Heart right ventricle (tissue), 16 donors: ENCODE results near the gene DNAJA2. TPM values are rescaled to one million over a fixed set of nuclear protein-coding genes. Genes with fewer than 3 reads are reported as not detected.

Experiments
- ATAC-seq, 8 donors: fragments of 200-7000 bp; cut with Tn5 transposase; one replicate each; pipeline ENCODE4 v1.9.1; 2020; ENCODE audit warnings: mild to moderate bottlenecking in 8 of 8, moderate library complexity in 8 of 8, moderate number of reproducible peaks in 1 of 8
- DNase-seq, 2 donors: peaks; one replicate each; pipeline ENCODE4 v3.0.0-alpha.2; 2020
- H3K27ac ChIP-seq, 10 donors: fragments of 200-600 bp; sonication (generic) in 2 of 10; one replicate each; pipeline versions ENCODE4 v1.5.0 to v1.8.0; 2020 to 2022; ENCODE audit warnings: mild to moderate bottlenecking in 3 of 10
- H3K27me3 ChIP-seq, 7 donors: fragments of 200-600 bp; one replicate each; pipeline ENCODE4 v1.8.0; 2021 to 2022; ENCODE audit warnings: mild to moderate bottlenecking in 2 of 7
- H3K36me3 ChIP-seq, 9 donors: fragments of 200-600 bp; sonication (generic) in 1 of 9; one replicate each; pipeline versions ENCODE4 v1.5.0 to v1.8.0; 2020 to 2022; ENCODE audit warnings: mild to moderate bottlenecking in 2 of 9
- H3K4me1 ChIP-seq, 9 donors: fragments of 200-600 bp; sonication (generic) in 1 of 9; one replicate each; pipeline versions ENCODE4 v1.5.0 to v1.8.0; 2020 to 2022; ENCODE audit warnings: mild to moderate bottlenecking in 4 of 9
- H3K4me3 ChIP-seq, 10 donors: fragments of 200-600 bp; sonication (generic) in 2 of 10; one replicate each; pipeline versions ENCODE4 v1.5.0 to v1.8.0; 2020 to 2022; ENCODE audit warnings: mild to moderate bottlenecking in 7 of 10, moderate library complexity in 2 of 10
- H3K9me3 ChIP-seq, 11 donors: fragments of 200-600 bp in 10 of 11; sonication (generic) in 2 of 11; one replicate each; pipeline versions ENCODE4 v1.5.0 to v1.8.0; 2013 to 2022; ENCODE audit warnings: mild to moderate bottlenecking in 2 of 11, control low read depth in 1 of 11, moderate library complexity in 1 of 11
- WGBS, 2 donors: extraction: QIAGEN DNeasy Blood & Tissue Kit; methylation state at CpG; one replicate each; pipeline ENCODE4 v1.1.7; 2013; ENCODE audit warnings: inconsistent platforms in 1 of 2; 5-methylcytosine and 5-hydroxymethylcytosine counted together
- intact Hi-C, 10 donors: fragments of 100-400 bp; cut with DNase I; formaldehyde crosslinking; loops; one replicate each; pipeline versions ENCODE4 v1.11.1 to v1.14.2; 2022
- polyA plus RNA-seq, 2 donors: library from polyadenylated mRNA; stranded (reverse); fragments of 200-250 nt; gene quantifications; one replicate each; pipeline ENCODE4 v1.2.3, GENCODE V29; 2013
- total RNA-seq, 10 donors: library from RNA; stranded (reverse); fragmentation: NEBNext Ultra II Directional in 3 of 10; extraction: Animal tissue kit (Norgen Biotek cat#: 25700) in 3 of 10; gene quantifications; one replicate each; pipeline versions ENCODE4 v1.2.1 to v1.2.4, GENCODE V29; 2021 to 2023
- TF ChIP-seq, protein P1 (sequence below), 9 donors: fragments of 200-600 bp; sonication (generic) in 2 of 9; IDR thresholded peaks; one replicate each; pipeline versions ENCODE4 v1.5.0 to v1.8.0; 2021 to 2022; ENCODE audit warnings: antibody characterized with exemption in 9 of 9, mild to moderate bottlenecking in 5 of 9, moderate library complexity in 1 of 9
- donor health status: Arrhythmogenic right ventricular cardiomyopathy.
- donor health status: ischemic (EF 13 %, LVEDD 7.1; RV severe dilation, severe dysfunction).
- donor health status: healthy with polysubstance abuse.
- donor health status: DM: no; HTN: yes; CAD: no.
- donor health status: DM: no; HTN: no; CAD: no.
- donor health status: ischemic (EF 25% LVEDD 6.9; RV normal size, moderate dysfunction).
- donor health status: ischemic (EF 25% LVEDD 5.7; RV mildly dilated, moderate dysfunction).
- donor health status: healthy.
- donor health status: DM: yes; HTN: yes; CAD: no.
- donor health status: Ischemic cardiomyopathy.
- donor health status: ischemic (EF 35%, LVEDD 5.7; RV mildly dilated, moderate dysfunction).
- donor health status: nonischemic (EF 11% LVEDD 7.7; RV severe dilation, severe dysfunction).
- donor health status: DM: yes; HTN: yes; CAD: no.
- donor health status: PGD.
- donor health status: ischemic (EF 29% LVEDD 5.4; RV normal size, mild dysfunction).
- donor health status: nonischemic (EF 23%, LVEDD 6.1; RV moderate dilation, normal function).

The DNAJA2 gene
- total and polyA plus RNA-seq, 12 donors, result 47.3 to 107 (median 91.6) TPM

DNA sequence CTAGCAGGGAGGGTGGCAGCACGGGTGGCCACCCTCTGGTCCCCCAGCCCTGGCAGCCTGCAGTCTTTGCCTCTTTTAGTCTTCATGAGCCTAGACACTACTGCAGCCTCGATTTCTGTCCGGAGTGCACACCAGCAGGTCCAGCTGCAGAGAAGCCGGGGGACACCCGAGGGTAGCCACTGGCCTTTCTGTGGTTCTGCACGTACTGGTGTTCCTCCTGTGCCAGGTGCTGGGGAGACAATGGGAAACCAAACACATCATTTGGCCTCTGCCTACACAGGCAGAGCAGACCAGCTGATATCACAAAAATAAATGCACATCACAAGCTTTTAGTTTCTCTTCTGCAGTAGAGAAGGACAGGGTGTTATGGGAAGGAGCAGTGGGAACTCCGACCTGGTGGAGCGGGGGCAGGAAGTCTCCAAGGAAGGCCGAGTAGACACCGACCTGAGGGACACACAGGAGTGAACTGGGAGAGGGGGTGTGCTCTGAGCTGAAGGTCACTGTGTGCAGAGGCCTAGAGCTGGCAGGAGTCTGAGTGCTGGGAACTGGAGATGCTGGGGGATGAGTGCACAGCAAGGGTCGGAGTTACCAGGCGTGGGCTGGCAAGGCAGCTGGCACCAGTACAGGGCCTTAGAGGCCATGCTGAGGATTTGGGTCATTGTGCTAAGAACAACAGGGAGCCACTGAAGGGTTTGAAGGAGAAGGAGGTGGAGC, 66.3 kb downstream of the DNAJA2 start:
- DNase-seq, result no peak
- intact Hi-C loops, result loop anchor here in 8 of 10 donors (1.0 to 10.0 kb wide), 7 partner anchors 52 to 352 kb away; no protein-coding TSS in a partner anchor
- H3K36me3 ChIP-seq, result peaks cover 0 to 26% (median 0%) of the 10 kb centered on the region in 9 donors

DNA sequence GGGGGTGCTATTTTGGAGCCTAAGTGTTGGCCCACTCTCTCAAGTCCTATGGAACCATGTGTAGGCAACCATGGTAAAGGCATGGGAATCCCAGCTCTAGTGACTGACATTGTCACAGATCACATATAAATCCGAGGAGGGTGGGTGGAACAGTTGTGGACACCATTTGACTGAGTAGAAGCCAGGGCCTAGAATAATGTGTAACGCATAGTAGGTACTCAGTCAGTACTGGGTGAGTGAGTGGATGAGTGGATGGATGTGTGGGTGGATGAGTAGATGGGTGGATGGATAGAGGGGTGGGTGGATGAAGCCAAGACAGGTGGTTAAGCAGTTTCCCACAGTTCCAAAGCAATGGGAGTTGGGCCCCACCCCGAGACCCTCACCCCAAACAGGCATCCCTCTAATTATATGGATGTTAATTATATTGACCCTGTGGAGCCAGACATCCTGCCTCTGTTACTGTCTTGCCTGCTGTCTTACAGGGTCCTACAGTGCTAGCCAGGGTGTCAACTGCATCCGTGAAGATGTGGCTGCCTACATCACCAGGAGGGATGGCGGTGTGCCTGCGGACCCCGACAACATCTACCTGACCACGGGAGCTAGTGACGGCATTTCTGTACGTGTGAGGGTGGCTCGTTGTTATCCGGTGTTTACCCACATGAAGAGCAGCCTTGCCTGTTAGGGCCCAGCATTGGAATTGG, 67.0 kb downstream of the DNAJA2 start:
- ATAC-seq (no peak), DNase-seq (no peak)
- H3K27me3 ChIP-seq, result no peaks in the 10 kb centered on the region
- TF ChIP-seq, protein P1, sequence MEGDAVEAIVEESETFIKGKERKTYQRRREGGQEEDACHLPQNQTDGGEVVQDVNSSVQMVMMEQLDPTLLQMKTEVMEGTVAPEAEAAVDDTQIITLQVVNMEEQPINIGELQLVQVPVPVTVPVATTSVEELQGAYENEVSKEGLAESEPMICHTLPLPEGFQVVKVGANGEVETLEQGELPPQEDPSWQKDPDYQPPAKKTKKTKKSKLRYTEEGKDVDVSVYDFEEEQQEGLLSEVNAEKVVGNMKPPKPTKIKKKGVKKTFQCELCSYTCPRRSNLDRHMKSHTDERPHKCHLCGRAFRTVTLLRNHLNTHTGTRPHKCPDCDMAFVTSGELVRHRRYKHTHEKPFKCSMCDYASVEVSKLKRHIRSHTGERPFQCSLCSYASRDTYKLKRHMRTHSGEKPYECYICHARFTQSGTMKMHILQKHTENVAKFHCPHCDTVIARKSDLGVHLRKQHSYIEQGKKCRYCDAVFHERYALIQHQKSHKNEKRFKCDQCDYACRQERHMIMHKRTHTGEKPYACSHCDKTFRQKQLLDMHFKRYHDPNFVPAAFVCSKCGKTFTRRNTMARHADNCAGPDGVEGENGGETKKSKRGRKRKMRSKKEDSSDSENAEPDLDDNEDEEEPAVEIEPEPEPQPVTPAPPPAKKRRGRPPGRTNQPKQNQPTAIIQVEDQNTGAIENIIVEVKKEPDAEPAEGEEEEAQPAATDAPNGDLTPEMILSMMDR (IDR thresholded peaks at IDR 0.05), result no peak
- 95 to 96% methylated on average over 12 of the region's 12 CpGs for WGBS, 2 donors
- H3K9me3 ChIP-seq, result no peaks in the 10 kb centered on the region
- no peak overlapping the region for H3K4me3 ChIP-seq
- H3K4me1 ChIP-seq, result peaks cover 0 to 7% (median 0%) of the 10 kb centered on the region in 9 donors
- intact Hi-C loops, result loop anchor here in 8 of 10 donors (1.0 to 10.0 kb wide), 7 partner anchors 52 to 352 kb away; no protein-coding TSS in a partner anchor
- H3K36me3 ChIP-seq, result peaks cover 0 to 21% (median 0%) of the 10 kb centered on the region in 9 donors
- H3K27ac ChIP-seq, result peak overlapping the region in 2 of 10 donors; percentile 10 to 49

More for the DNA sequence above, 66.3 kb downstream of the DNAJA2 start:
- no peaks in the 10 kb centered on the region for H3K27me3 ChIP-seq
- no peak overlapping the region for H3K4me3 ChIP-seq
- WGBS, 2 donors, result 79 to 89% methylated on average over 12 of the region's 12 CpGs
- peak in 5 of 8 donors; percentile 18 to 69 (median 32) for ATAC-seq
- peak overlapping the region in 2 of 10 donors; percentile 10 to 49 for H3K27ac ChIP-seq
- H3K4me1 ChIP-seq, result peaks cover 0 to 7% (median 0%) of the 10 kb centered on the region in 9 donors
- TF ChIP-seq, protein P1 (IDR thresholded peaks at IDR 0.05), result no peak
- no peaks in the 10 kb centered on the region for H3K9me3 ChIP-seq

Other genes with a start within 250 kb of the DNAJA2 start
- gene MYLK3, start 225.3 kb downstream of the DNAJA2 start, total RNA-seq, result 100 to 1,000 TPM; 220 to 458 (median 262) TPM
- gene MYLK3, start 225.3 kb downstream of the DNAJA2 start, polyA plus RNA-seq, result 10 to 100 TPM; 63.5 to 69.5 TPM
- 10 to 100 TPM in 9 of 10 donors, 1 to 10 TPM in 1; 8.6 to 17.8 (median 12.3) TPM for gene C16orf87, start 142.5 kb downstream of the DNAJA2 start, total RNA-seq
- 1 to 10 TPM; 3.1 to 8.3 TPM for gene C16orf87, start 142.5 kb downstream of the DNAJA2 start, polyA plus RNA-seq
- gene GPT2, start 89.3 kb downstream of the DNAJA2 start, total RNA-seq, result 10 to 100 TPM in 9 of 10 donors, 1 to 10 TPM in 1; 8.6 to 23.7 (median 18.7) TPM
- gene GPT2, start 89.3 kb downstream of the DNAJA2 start, polyA plus RNA-seq, result 1 to 10 TPM; 6.7 to 8.0 TPM
- gene NETO2, start 170.3 kb upstream of the DNAJA2 start, total RNA-seq, result 1 to 10 TPM; 1.3 to 5.3 (median 2.2) TPM
- 1 to 10 TPM; 1.4 to 4.1 TPM for gene NETO2, start 170.3 kb upstream of the DNAJA2 start, polyA plus RNA-seq